Thoracic aorta (tissue), 2 donors: ENCODE measurements around the gene SEC14L5. TPM values are rescaled to one million over a fixed set of nuclear protein-coding genes. Genes with fewer than 3 reads are reported as not detected.

ENCODE experiments used
- ATAC-seq: fragments of 150-250 bp; one replicate; pipeline ENCODE4 v1.8.0; 2017; ENCODE audit warnings: low read depth; ENCODE audit not compliant: insufficient number of reproducible peaks, low FRiP score
- DNase-seq: peaks from one replicate; pipeline ENCODE4 v3.0.0-alpha.2; 2020; ENCODE audit warnings: low spot score
- H3K27ac ChIP-seq, 2 donors: fragments of 200-600 bp; sonication (generic); 1 replicate in 1 of 2; 2 replicates in 1 of 2; pipeline ENCODE4 v1.5.1; 2016; ENCODE audit warnings: mild to moderate bottlenecking in 2 of 2, moderate library complexity in 2 of 2
- H3K27me3 ChIP-seq: fragments of 200-600 bp; sonication (generic); replicated peaks from 2 replicates; pipeline ENCODE4 v1.6.0; 2016; ENCODE audit warnings: mild to moderate bottlenecking; ENCODE audit not compliant: insufficient read depth
- H3K36me3 ChIP-seq: fragments of 200-600 bp; sonication (generic); one replicate; pipeline ENCODE4 v1.5.1; 2016
- H3K4me1 ChIP-seq, 2 donors: fragments of 200-600 bp; sonication (generic); 1 replicate in 1 of 2; 2 replicates in 1 of 2; pipeline versions ENCODE4 v1.5.1 to v1.6.0; 2016; ENCODE audit warnings: low read depth in 2 of 2, mild to moderate bottlenecking in 1 of 2; ENCODE audit not compliant: control insufficient read depth in 1 of 2
- H3K4me3 ChIP-seq: fragments of 200-600 bp; sonication (generic); 2 replicates; pipeline ENCODE4 v1.5.1; 2016; ENCODE audit warnings: mild to moderate bottlenecking
- H3K9me3 ChIP-seq: fragments of 200-600 bp; sonication (generic); 2 replicates; pipeline ENCODE4 v1.5.1; 2016
- CTCF ChIP-seq: fragments of 200-600 bp; sonication (generic); IDR thresholded peaks from one replicate; pipeline ENCODE4 v1.5.1; 2019; ENCODE audit warnings: antibody characterized with exemption
- total RNA-seq, 2 donors: library from RNA; depleted of rRNA; stranded (reverse); fragments of >200 nt; gene quantifications; one replicate each; pipeline versions ENCODE4 v1.1.0 to v1.2.3, GENCODE V29; 2016

The SEC14L5 gene
- total RNA-seq, 2 donors from 2014 or later, result 0.92 to 4.6 TPM

- Histone ChIP-seq H3K4me1 (peaks cover 0 to 15% of the 10 kb centered on the region in 2 donors), H3K27me3 (no peaks in the 10 kb centered on the region), H3K27ac (no peak overlapping the region), H3K4me3 (no peak overlapping the region), H3K9me3 (no peaks in the 10 kb centered on the region), H3K36me3 (no peaks in the 10 kb centered on the region)
- no peak for DNase-seq
- TF ChIP-seq CTCF, result no peak
- no peak for ATAC-seq
Measured at GRCh38 chr16:4913130-4913773, 44.9 kb upstream of the SEC14L5 start.

DNA sequence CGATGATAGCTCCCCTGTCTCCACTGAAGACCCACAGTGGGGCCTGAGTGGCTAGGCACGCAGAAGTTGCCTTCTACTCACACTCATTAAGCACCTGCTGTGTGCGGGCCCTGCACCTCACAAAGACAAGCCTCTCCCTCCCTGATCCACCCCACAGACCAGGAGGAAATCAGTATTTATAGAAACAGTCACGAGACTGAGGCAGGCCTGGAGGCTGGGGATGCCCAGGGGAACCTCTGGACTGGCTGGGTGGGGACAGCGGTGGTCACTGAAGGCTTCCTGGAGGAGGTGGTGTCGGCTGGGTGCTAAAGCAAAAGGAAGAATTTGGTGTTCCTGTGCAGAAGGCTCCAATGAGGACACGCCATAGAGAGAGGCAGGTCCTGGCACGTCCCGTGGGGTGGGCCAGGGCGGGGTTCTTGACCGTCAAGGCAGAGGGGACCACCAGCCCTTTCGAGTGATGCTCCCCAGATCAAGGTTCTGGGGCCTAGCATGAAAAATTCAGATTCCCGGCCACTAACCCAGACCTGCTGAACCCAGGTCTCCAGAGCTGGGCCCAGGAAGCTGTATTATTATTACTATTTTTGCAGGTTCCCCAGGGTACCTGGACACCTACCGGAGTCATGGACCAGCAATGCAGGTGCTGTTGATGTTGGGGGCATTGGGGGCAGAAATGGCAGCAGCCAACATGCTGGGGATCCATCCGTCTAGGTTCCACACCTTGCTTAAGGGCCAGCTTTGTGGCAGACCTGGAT, 44.2 kb upstream of the SEC14L5 start:
- no peak overlapping the region for H3K27ac ChIP-seq
- no peak overlapping the region for H3K4me3 ChIP-seq
- no peaks in the 10 kb centered on the region for H3K36me3 ChIP-seq
- peaks cover 0 to 15% of the 10 kb centered on the region in 2 donors for H3K4me1 ChIP-seq
- no peaks in the 10 kb centered on the region for H3K9me3 ChIP-seq
- ATAC-seq (no peak), DNase-seq (no peak)
- no peak for TF ChIP-seq CTCF
- H3K27me3 ChIP-seq, result no peaks in the 10 kb centered on the region

- TF ChIP-seq CTCF, result no peak
- H3K27me3 ChIP-seq, result no peaks in the 10 kb centered on the region
- H3K9me3 ChIP-seq, result no peaks in the 10 kb centered on the region
- DNase-seq (no peak), ATAC-seq (no peak)
- peaks cover 0 to 15% of the 10 kb centered on the region in 2 donors for H3K4me1 ChIP-seq
- no peak overlapping the region for H3K4me3 ChIP-seq
- no peak overlapping the region for H3K27ac ChIP-seq
- no peaks in the 10 kb centered on the region for H3K36me3 ChIP-seq
Measured at GRCh38 chr16:4914528-4915225, 43.5 kb upstream of the SEC14L5 start.

GRCh38 chr16:4915226-4915761, 42.8 kb upstream of the SEC14L5 start:
- H3K4me3 ChIP-seq, result no peak overlapping the region
- H3K27ac ChIP-seq, result no peak overlapping the region

More at GRCh38 chr16:4915226-4915761, 42.8 kb upstream of the SEC14L5 start:
- Histone ChIP-seq H3K4me1 (peaks cover 0 to 15% of the 10 kb centered on the region in 2 donors), H3K9me3 (no peaks in the 10 kb centered on the region), H3K36me3 (no peaks in the 10 kb centered on the region), H3K27me3 (no peaks in the 10 kb centered on the region)
- no peak for TF ChIP-seq CTCF
- DNase-seq (no peak), ATAC-seq (no peak)
